HG03354 (cell line): Measurements from ENCODE around the gene GLIPR1.
"Not testable (repeated sequence)": the region's sequence is repeated elsewhere in the genome, so short reads cannot be mapped to it uniquely, and the experiment has no call there.

Experiments used
- ATAC-seq: cut with Tn5 transposase; IDR thresholded peaks from one replicate; pipeline ENCODE4 v1.9.1; 2021; ENCODE audit warnings: mild to moderate bottlenecking; ENCODE audit not compliant: unreplicated experiment, poor library complexity, severe bottlenecking

Gene GLIPR1

GRCh38 chr12:75471902-75472890 lies 8.4 kb upstream of the GLIPR1 start:
- ATAC-seq, result peak; percentile 65

DNA sequence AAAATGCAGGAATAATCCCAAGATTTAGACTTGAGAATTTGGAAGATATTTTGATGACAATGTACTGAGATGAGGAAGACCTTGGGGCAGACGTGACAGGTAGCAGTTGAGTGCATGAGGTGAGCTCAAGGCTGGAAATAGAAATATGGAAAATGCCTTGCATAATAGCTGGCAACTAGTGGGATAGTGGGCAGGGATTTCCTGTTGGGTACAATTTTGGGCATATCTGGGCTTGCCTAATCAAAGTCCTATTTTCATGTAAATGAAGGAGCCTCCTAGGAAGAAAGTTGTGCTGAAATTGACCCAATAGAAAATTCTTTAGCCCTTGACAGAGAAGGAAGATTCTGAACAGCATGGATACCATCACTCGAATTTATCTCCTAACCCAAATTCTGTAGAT lies 6.4 kb upstream of the GLIPR1 start:
- ATAC-seq, result no peak

DNA sequence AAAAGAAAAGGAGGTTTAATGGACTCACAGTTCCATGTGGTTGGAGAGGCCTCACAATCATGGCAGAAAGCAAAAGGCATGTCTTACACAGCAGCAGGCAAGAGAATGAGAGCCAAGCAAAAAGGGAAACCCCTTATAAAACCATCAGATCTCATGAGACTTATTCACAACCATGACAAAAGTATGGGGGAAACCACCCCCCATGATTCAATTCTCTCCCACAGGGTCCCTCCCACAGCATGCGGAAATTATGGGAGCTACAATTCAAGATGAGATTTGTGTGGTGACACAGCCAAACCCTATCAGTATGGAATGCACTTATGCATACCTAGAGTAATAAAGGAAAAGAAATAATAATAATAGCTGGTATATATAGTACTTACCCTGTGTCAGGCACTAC lies 4.5 kb upstream of the GLIPR1 start:
- ATAC-seq, result no peak

GRCh38 chr12:75477137-75477536 lies 3.4 kb upstream of the GLIPR1 start:
- no peak for ATAC-seq

- no peak for ATAC-seq
These were observed 2.3 kb upstream of the GLIPR1 start for GRCh38 chr12:75478116-75478794.

DNA sequence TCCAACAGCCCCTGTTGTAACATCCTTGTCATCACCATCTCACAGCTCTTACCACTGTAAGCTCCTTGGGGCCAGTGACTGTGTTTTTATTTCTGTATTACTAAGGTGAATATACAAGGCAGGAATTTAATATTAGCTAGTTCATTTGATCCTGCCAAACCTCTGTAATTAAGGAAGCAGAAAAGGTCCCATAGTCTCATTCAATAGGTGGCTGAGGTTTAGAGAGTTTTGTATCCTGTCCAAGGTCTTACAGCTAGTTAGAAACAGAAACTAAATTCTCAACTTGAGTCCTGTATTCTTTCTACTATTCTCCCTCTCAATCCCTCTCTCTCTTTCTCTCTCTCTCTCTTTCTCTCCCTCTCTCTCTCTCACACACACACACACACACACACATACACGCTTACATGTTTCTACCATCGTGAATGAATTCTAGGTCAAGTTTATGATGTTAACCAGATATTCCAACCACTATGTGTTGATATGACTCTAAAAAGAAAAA lies 543 bp upstream of the GLIPR1 start:
- ATAC-seq, result peak; percentile 30

DNA sequence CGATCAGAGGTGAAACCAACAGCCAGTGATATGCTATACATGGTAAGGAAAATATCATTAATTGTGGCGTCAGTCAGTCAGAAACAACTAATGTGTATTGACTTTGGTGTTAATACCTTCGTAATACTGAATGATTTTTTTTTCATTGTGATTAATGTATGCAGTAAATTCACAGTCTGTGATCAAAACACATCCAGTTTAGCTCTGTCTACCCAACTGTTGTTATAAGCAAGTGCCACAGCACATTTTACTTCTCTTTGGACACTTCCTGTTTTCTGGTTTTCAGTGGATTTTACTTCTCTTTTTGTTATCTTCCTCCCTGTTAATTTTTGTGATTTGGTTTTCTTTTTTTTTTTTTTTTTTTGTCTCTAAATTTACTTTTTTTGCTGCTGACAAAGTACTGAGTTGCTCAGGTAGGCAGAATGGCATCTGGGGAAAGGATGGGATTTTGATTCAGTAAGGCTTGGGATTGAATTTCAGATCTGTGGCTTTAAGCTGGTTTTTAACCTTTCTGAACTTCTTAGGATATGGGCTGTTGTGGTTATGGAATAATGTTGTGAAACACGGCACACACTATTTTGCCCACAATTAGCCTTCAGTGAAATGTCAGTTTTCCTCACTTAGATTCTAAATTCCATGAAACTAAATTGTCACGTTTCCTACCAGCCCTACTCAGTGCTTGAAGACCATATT lies 604 bp downstream of the GLIPR1 start:
- peak; percentile 19 for ATAC-seq

DNA sequence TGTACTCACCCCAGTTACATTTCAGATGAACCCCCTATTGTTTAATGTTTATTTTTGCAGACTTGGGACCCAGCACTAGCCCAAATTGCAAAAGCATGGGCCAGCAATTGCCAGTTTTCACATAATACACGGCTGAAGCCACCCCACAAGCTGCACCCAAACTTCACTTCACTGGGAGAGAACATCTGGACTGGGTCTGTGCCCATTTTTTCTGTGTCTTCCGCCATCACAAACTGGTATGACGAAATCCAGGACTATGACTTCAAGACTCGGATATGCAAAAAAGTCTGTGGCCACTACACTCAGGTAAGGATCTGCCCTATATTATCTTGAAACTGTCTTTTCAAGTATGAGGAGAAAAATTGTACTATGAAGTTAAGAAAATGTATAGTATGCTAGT lies 1.2 kb downstream of the GLIPR1 start:
- no peak for ATAC-seq

DNA sequence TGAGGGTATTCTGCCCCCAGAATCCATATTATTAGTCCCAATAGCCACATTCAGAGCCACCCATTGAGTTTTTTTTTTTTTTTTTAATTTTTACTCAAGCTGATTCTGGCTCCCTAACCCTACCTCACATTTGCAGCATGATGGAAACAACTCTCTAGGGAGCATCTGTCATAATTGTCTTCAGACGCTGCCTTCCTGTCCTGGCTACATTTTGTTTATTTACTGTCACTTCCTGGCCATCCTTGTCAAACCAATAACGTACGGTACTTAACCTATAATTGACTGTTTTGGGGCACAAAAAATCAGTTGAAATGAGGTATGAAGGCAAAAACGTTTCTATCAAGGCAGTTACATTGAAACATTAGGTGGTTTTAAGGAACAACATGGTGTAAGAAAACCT lies 2.1 kb downstream of the GLIPR1 start:
- peak; percentile 27 for ATAC-seq

DNA sequence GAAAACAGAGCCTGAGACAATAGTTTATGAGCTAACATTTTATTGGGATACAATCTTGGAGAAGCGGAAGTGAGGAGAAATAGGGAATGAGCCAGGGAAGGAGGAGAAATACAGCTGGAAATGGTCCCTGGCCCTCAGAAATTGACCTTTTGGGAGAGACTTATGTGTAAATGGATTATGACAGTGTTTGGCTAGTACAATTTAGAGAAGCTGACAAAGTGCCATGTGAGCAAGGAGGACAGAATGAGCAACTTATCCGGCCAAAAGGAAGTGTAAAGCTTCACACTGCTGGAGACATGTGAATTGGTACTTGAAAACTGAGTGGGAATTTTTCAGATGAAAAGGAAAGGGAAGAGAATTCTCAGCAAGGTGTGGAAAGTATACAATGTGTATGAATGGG lies 2.9 kb downstream of the GLIPR1 start:
- no peak for ATAC-seq

DNA sequence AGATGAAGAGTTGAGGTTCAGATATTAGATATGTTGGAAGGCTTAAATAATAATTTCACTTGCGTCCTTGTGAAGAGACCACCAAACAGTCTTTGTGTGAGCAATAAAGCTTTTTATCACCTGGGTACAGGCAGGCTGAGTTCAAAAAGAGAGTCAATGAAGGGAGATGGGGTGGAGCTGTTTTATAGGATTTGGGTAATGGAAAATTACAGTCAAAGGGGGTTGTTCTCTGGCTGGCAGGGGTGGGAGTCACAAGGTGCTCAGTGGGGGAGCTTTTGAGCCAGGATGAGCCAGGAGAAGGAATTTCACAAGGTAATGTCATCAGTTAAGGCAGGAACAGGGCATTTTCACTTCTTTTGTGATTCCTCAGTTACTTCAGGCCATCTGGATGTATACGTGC lies 3.9 kb downstream of the GLIPR1 start:
- ATAC-seq, result not testable (repeated sequence)

GRCh38 chr12:75487308-75487707 lies 6.8 kb downstream of the GLIPR1 start:
- ATAC-seq, result no peak

DNA sequence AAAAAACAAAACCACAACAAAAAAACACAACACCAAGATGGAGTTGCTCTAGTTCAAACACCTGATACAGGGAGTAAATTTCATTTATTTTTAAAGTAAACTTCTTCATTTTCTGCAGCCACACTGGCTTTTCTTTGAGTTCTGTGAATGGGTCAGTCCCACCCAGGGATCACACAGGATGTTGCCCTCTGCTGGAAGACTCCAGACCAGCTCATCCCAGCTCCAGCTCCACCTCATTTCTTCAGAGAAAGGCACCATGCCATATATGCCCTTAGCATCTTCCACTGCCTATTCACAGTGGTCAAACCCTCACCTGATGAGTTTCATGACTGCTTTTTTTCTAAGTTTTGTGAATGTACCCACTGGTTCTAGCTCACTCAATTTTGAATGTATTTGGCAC lies 8.0 kb downstream of the GLIPR1 start:
- peak; percentile 60 for ATAC-seq

GRCh38 chr12:75489187-75489586 lies 8.6 kb downstream of the GLIPR1 start:
- no peak for ATAC-seq

DNA sequence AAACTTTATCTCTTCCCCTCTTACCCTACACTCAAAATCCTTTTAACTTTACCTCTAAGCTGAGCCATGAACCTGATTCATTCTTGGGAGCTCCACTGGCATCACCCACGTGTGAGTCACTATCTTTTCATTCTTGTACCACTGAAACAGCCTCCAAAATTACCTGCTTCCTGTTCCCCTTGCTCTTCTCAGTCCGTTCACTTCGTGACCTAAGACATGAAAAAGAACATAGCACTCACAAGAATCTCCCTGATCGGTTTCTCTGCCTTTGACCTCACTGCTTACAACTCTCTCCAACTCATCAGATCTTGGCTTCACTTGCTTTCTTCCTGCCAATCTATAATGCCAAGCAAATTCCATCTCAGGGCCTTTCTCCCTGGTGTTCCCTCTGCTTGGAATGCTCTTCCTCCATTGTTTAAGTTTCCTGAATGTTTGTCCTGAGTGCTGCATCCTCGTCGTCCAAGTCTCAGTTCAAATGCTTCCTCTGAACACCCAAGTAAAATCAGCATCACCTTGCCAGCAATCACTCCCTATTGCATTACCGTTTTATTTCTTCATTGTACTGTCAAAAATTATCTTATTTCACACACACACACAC lies 9.2 kb downstream of the GLIPR1 start:
- no peak for ATAC-seq

DNA sequence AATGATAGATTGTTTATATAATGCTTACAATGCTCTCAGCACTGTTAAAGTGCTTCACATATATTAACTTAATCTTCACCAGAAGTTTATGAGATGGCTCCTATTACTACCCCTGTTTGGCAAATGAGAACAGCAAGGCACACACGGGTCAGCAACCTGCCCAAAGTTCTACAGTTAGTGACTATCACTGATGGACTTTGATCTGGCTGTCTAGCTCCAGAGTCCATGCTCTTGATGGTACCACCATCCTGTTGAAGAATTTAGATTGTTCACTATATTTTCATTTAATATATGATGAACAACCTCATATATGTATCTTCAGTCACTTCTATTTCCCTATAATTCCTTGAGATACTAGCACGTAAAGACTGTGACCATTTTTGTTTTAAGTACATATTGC lies 10.6 kb downstream of the GLIPR1 start:
- ATAC-seq, result no peak

GRCh38 chr12:75503459-75503858 lies 22.9 kb downstream of the GLIPR1 start:
- no peak for ATAC-seq

DNA sequence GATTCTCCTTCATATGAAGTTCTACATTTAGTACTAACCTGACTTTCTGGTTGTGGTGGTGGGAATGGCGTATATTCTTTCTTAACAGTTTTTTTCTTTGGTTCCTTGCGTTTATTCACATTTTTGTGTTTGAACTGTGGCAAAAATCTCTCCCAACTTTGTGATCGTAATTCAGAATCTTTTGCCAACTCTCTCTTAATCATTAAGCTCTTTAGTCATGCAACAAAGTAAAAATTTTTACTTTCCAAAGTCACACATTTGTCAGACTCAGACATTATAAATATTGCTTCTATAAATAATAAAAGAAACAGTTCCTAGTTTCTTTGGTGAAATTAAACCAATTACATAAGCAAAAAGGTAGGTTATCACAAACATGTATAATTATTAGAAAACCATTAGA lies 23.3 kb downstream of the GLIPR1 start:
- no peak for ATAC-seq

DNA sequence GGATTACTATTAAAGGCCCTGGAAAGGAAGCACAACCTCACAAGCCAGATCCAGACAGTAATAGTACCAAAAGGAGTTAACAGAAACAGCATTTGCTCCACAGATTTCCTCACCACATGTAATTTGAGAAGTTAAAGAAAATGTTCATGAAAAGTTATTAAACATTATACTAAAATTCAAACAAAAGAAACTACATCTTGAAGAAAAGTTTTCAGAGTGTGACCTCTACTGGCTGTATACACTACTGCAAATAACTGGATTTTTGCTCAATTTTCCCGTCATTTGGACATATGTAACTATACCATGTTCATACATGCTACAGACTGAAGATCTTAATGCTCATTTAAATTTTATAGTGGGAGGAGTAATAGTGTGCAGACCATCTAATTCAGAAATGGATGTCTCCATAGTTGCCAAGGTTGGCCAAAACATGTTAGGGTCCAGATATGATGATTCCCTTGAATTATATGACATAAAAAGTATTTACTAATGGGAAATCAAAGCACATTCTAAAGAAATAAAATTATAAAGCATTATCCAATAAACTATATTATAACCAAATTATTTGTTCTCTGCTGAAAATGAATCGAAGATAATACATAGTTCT lies 25.3 kb downstream of the GLIPR1 start:
- peak; percentile 59 for ATAC-seq

GRCh38 chr12:75507086-75507485 lies 26.5 kb downstream of the GLIPR1 start:
- ATAC-seq, result no peak
